HG02678 (cell line): Measurements from ENCODE around the gene KCNA10.

ENCODE experiments used
- ATAC-seq: cut with Tn5 transposase; IDR thresholded peaks from one replicate; pipeline ENCODE4 v1.9.1; 2021; ENCODE audit warnings: mild to moderate bottlenecking, moderate library complexity; ENCODE audit not compliant: unreplicated experiment

The KCNA10 gene

DNA sequence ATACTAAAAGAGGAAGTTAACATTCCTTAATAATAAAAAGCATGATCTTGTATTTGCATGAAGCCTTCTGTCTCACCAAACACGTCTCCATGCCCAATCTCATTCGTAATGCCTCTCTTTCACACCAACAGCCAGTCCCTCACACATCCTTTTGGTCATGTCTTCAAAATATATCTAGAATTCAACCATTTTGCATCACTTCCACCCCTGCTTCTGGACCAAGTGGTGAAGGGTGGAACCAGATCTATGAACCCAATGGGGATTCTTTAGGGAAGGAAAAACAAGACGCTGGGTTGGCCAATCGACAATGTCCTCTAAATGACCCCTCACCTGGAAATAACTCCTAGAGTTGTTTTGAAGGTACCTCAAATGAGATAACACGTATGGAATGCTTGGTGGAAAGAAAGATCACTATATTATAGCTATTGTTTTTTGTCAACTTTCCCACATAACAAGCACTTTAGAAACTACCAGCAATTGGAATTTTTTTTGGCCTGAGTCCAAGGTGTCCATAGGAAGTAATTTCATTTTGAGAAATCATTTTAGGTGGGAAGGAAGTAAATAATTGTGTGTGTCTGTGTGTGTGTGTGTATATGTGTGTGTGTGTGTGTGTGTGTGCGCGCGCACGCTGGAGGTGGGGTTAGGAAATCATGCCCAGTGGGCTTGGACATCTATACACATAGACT, at the start of gene KCNA10:
KCNA10 (minus strand) TSS at position 51 of the 686 bp plus-strand sequence. CDS start 388 bp downstream, outside the sequence.
- no peak for ATAC-seq

DNA sequence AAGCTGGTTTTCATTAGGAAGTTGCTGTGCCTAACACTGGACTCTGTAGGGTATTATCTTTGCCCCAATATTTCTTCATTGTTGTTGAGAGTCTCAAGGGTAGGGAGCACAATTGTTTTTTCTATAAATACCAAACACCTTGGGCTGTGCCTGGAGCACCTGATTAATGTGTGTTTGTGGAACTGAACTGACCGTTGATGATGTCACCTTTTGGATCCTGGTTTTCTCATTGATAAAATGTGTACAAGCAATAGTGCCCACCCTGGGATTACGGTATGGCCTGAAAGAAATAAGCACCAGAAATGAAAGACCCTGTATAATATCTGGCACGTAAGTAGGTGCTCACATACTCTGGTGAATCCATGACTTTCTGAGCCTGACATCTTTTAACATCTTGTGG, 47.9 kb upstream of the KCNA10 start:
- no peak for ATAC-seq

DNA sequence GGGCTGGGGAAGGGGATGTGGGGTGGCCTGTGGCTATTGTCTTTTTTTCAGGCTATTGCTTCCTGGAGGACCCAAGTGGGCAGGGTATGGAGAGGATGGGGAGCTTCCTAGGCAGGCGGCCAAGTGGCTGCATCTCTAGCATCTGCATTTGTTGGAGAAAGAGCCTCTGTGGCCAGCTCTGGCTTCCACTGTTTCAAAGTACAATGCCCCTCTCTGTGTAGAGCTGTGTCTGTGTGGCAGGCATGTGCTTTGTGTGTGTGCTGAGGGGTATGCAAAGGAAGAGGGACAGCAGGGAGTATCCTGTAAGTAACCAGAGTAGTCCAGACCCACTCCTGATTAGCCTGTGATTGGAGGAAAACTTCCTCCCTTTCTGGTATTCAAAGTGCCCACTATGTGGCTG, 46.6 kb upstream of the KCNA10 start:
- ATAC-seq, result no peak

DNA sequence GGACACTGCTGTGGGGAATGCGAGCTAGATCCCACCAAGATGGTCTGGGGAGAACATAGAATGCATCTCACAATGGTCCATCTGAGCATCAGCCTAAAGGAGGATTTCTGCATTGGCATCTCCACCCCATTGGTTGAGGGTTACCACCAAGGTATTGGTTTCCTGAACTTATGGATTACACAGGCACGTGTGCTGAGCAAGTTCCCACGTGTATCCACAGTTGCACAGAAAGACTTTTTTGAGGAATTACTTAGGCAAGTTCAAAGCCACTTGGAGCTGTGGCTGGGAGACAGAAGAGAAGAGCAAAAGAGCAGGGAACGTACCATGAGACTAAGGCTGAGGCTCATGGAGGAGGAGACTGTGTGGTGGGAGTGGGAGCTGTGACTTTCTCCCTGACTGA, 44.1 kb upstream of the KCNA10 start:
- ATAC-seq, result no peak

DNA sequence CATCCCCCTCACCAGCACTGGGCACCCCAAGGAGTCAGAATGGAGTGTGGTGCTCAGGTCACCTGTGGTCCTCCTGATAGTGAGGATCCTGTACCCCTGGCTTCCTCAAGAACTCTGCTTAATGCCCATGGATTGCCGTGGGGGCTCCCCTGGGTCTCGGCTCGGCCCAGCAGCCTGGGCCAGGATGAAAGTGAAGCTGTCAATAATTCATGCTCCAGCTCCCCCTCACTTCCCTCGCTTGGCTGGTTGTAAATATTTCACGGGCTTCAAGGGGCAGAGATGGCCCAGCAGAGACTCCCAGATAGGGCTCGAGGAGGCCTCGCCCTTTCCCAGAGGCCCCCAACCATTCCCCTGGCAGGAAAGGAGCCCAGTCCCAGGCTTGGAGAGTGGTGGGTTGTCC, 42.6 kb upstream of the KCNA10 start:
- ATAC-seq, result no peak

DNA sequence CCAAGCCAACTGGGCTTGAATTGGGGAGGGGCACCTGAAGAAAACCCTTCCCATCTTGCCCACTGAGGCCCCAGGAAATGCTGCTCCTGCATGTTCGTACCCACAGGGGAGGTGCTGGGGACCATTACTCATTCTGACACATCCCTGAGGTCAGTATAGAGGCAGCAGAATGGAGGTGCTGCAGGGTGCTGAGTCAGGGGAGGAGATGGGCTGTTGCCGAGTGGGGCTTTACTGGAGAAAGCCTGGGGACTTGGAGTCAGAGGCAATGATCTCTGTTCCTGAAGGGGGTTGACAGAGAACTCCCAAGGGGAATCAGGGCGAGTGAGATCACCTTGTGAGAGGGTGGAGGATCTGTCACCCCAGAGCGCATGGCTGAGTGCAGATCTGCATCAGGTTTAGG, 40.2 kb upstream of the KCNA10 start:
- no peak for ATAC-seq

DNA sequence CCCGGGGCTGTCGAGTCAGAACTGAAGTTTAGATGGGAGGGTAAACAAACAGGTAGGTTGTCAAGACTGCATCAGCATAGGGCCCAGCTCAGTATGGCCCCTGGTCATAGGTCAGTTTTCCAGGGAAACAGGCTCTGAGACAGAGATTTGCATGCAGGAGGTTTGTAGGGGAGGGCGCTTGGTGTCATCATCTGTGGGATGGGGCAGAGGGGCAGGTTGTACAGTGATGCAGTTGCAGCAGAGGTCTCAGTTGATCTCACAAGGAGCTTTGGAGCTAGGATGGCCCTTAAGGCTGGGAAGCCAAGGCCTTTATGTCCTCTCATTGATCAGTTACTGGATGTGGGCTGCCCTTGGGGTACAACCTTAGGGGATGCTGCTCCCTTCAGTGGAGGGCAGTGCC, 38.5 kb upstream of the KCNA10 start:
- no peak for ATAC-seq

DNA sequence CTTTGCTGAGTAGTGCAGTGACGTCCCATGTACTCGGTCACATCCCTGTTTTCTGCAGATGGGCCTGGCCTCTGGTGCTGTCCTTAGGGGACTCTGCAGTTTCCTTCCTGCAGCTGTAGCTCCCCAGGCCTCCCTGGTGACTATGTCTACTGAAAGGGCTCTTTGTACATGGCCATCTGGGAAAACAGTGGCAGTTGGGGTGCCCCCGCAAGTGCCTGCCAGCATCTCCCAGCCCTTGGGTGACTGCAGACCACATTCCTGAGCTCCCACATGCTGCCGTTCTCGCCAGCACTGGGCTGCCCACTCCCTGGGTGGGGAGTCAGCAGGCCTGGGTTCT, 37.5 kb upstream of the KCNA10 start:
- no peak for ATAC-seq

DNA sequence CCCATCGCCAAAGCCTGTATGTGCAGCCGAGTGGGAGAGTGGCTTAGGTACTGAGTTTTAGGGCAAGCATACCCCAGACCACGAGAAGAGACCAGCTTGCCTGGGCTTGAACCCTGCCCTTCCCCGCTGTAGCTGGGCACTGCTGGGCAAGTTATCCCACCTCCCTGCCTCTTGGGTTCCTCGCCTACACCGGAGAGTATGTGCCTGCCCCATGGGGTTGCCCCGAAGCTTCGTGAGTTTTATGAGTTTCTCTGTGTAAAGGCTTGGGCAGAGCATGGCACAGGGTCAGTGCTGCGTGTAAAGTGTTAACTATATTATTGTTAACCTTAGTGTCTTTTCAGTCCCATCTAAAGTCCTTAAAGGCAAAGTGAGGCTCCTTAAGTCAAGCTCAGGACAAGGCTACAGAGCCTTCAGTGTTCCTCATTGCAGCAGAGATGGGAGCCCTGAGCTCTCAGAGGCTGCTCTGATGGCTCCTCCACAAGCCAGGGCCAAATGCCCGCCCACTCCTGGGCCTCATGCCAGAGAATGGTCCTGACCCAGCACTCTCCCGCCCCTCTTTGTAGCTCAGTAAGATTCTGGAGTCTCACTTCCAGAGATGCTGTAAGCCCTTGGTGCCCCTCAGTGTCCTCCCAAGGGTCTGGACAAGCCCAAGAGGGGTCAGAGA, 37.0 kb upstream of the KCNA10 start:
- ATAC-seq, result peak; percentile 8

DNA sequence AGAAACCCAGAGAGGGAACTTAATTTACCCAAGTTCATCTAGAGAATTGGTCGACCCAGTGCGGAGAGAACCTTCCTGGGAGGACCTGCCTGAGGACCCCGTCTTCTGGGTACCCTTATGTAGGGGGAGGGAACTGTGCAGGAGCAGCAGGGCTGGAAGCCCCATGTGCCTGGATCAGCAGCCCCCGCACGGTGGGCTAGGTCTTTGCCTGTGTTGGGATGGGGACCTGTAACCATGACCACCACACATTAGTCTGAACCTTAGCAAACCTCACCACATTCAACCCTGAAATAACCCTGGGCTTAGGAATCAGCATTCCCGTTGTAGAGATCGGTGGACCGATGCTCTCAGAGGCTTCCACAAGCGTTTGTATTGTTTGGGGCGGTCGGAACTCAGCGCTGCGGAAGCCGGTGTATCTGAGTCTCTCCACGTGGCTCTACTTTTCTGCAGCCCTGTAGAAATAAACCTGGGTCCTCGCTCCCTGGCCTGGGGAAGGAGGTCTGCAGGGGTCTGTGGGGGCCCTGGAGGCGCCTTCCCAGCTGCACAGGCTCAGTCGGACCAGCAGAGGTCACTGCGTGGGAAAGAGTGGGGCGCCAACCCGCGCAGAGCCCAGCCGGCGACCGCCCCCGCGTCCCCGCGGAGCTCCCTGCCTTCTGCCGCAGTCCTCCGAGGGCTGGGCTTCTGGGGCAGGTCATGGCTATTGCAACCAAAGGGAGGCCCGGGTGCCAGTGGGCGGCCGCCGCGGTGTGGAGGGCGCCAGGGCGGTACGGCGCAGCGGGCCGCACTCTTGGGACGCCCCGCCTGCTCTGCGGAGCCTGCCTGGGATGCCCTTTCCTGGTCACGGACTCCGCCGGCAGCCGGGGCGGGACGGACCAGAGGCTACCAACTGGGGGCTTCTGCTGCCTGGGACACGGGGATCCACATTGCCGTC, 36.2 kb upstream of the KCNA10 start:
- peak; percentile 56 for ATAC-seq

DNA sequence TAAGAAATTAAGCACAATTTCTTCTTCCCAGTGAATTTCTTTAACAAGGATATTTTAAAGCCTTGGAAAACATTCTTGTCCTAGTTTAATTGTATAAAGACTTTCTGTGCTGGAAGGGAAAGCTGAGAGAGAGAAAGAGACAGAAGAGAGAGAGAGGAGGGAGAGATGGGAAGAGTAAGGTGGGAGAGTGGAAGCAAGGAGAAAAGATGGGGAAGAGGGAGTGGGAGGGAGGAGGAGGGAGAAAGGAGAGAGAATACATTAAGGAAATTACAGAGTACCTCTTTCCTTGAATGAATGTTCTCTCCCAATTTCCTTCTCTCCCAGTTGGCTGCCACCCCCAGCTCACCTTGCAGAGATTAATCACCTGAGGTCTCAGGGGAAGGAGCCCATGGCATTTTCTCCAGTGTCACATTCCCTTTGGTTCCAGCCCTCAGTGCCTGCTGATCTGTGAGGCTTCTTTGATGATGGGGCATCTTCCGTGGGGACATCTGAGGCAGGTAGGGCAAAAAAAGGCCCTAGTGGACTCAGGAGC, 32.4 kb upstream of the KCNA10 start:
- no peak for ATAC-seq

DNA sequence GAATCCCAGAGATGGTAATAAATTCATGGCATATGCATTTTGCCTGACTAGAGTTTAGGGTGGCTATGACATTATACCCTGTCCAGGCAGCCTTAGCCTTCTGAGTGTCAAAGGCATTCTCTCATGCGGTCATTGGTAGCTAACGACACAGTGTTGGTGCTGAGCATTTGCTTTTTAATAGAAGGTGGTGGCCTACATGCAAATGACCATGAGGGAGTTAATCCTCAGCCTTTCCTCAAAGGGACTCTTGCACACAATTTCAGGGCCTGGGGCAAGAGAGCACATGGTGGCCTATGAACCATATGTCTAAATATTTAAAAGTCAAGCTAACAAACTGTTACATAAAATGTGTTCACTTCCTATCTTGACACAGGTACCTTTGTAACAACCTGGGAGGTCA, 30.9 kb upstream of the KCNA10 start:
- ATAC-seq, result no peak

DNA sequence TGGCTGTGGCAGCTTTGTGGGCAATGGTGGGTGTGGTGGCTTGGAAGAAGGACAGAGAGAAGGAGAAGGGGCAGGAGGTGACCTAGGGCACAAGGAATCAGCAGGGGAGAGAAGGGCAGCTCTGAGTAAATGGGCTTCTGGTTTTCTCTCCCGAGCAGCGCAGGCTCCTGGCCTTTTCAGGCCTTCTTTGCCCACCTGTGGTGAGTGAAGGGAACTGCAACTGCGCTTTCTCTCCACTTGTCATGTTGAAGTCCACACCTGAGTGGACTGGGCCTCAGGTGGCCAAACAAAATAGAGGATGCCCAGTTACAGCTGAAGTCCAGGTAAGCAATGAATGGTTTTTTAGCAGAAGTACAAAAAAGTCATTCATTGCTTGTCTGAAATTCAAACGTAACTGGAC, 29.4 kb upstream of the KCNA10 start:
- no peak for ATAC-seq

DNA sequence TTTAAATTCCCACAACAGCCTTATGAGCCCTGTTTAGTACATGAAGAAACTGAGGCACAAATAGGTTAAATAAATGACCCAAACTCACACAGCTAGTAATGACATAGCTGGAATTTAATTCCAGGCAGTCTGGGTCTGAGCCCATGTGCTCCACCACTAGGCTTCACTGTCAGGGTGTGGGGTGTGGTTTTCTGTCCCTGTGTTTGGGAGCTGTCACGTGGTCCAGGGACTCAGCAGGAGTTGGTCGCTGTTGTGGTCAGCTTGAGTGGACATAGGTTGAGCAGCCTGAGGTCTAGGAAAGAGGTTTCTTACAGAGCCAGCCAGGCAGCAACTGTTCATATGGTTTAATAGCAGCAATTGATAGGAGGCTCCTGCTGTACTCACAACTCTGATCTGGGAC, 28.0 kb upstream of the KCNA10 start:
- ATAC-seq, result no peak

DNA sequence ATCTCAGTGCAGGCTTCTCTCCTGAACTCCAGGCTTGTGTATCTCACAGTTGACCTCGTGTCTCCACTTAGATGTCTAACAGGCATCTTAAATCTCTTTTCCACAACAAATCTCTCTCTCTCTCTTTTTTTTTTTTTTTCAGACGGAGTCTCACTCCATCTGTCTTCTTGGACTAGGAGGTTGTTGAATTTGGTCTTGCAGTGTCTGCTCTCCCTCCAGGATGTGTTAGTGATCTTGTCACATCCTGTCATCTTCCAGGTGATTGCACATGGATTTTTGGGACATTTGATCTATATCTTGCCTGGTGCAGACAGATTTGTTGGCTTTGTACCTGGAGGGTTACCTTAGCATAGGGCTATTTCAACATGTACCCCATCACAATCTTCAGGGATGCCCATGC, 26.5 kb upstream of the KCNA10 start:
- ATAC-seq, result no peak

DNA sequence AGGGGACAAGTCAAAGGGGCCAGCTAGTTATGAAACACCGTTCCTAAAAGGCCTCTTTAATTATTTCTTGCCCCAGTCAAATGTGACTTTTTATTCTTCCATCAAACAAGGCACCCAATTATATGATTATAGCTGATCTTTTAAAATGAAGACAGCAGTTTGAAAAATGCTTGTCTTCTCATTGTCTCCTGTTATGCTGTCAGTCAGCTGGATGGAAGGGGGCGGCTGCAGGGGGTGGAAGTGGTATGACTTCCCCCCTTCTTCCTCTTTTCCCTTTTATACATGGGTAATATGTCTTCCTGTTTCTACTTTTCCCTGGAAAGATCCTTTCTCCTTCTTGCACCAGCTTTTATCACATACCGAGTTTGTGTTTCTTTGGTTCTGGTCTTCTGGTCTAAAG, 25.8 kb upstream of the KCNA10 start:
- ATAC-seq, result no peak

DNA sequence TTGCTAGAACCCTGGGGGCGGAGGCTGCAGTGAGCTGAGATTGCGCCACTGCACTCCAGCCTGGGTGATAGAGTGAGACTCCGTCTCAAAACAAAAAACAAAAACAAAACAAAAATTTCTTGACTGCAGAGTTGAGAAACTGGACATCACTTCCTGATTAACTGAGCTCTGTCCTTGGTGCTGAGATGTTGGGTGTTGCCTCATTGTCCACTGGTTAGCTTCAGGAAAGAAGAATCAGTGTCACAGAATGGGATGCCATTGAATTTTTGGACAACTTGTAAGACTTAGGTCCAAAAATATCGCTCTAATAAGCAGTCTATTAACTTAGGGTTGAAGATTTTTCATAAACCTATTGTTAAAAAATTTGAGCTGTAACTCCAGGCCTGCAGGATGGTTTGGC, 23.8 kb upstream of the KCNA10 start:
- no peak for ATAC-seq

DNA sequence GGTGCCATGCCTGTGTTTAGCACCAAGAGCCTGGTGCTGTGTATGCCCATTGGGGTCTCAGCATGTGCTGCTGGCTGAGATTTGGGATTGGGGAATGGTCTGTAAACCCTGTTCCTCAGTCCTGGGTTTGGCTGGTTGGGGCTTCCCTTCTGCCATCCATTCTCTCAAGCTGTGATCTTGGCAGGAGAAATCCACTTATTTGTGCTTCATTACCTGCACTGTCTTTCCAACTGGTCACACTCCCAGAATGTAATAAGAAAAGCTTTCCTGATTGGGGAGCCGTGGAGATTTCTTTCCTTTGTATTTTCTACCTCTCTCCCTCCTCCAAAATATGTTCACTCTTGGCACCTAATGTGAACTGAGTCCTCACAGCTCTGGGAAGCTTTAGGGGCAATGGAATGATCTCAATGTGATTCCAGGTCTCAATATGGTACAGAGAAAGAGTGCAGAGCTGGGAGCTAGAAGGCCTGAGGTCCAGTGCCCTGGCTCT, 23.0 kb upstream of the KCNA10 start:
- ATAC-seq, result no peak

DNA sequence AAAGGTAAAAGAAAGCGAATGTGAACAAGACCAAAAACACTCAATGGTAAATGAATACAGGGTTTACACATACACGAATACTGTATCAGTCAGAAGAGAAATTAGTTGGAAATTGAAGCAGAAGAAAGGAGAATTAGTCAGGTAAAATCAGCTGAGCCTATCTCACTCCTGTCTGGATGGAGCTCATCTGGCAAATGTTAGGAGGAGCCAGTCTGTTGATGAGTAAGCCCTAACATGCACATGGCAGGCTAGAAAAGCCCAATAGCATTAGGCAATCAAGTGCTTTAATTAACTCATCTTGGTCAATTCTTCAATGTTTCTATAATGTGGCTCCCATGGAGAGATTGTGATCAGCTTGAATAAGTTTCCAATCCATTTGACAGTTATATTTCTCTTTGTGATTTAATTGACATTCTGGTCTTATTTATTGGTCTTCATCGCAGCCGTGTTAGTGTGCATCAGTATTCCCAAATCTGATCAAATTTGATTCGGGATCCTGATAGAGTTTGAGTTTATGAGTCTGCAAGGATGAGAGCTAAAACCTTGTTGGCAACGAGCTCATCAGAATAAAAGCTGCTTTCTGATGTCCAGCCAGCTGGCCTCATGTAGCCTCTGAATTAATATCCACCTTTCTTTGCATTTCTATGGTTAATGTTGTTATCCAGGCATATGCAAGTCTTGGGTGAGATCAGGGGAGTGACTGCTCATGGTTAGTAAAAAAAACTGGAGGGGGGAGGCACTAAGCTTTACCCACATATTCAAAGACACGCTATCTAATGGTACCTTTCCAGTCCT, 22.1 kb upstream of the KCNA10 start:
- no peak for ATAC-seq

DNA sequence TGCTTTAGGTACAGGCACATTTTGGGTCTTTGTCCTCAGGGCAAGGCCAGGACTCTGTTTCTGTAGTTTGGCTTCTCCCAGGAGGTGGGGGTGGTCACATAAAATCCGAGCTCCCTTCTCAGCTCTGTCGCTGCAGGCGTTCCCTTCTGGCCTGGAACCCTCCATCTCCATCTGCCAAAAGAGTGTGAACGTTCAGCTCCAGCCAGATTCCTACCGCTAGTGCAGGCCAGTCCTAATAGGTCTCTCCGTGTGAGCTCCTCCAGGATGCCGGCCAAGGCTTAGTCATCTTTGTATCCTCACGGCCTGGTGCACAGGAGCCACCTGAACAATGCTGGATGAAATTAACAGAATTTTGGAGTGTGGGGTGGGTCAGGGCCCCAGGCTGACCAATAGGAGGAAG, 19.9 kb upstream of the KCNA10 start:
- ATAC-seq, result no peak

DNA sequence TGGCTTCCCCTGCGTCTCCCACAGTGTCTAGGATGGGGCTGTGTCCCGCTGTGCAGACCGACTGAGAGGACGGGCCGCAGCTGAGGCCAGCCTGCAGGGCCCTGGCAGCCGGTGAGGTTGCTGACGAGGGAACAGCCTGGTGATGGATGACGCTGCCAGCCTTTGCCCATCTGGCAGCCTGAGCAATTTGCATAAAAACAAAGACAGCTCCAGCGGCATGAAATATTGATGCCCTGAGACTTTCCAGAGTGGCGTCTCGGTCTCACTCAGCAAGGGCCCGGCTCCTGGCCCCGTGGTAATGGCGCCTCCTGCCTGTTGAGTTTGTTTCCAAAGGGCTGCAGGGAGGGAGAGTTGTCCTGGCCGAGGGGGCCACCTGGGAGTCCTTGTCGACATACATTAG, 19.1 kb upstream of the KCNA10 start:
- no peak for ATAC-seq
